ENCODE results near the gene FOLR1.

DNA sequence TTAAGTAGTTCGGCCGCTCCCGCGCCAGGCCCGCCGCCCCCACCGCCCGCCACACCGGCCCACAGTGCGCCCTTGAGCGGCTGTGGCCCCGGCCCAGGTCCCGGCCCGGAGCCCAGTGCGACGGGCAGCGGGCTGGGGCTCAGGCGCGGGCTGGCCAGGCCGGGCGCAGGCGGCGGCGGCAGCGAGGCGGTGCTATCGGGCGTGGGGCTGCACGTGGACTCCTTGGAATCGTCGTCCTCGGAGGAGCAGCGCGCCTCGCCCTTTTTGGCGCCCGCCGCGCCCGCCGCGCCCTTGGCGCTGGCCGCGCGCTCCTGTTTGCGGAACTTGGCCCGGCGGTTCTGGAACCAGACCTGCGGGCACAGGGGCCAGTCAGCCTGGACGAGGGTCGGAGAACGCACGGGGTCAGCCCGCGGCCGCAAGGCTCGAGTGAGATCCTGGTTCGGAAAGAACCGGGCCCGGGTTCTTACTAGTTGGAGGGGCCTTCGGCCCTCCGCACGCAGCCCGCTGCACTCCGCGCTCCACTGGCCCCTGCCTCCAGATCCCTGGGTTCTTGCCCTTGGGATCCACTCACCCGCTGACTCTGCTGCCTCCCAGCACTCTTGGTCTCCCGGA, 48.0 kb downstream of the FOLR1 start:
- no peak for TF ChIP-seq CTCF (IDR thresholded peaks at IDR 0.05; ENCODE audit: low read length)
- no peak for TF ChIP-seq EZH2 (optimal IDR thresholded peaks at IDR 0.05; ENCODE audit: low read depth, low read length)

Data from MM.1S (cell line).